ENCODE measurements around the gene NUP93. TPM values are rescaled to one million over a fixed set of nuclear protein-coding genes. Genes with fewer than 3 reads are reported as not detected.

The NUP93 gene
- total and polyA plus RNA-seq, 2 donors (not counting 3 experiments of a cell fraction or from before 2014, with no cell fraction given) = 62.3 to 124 TPM

DNA sequence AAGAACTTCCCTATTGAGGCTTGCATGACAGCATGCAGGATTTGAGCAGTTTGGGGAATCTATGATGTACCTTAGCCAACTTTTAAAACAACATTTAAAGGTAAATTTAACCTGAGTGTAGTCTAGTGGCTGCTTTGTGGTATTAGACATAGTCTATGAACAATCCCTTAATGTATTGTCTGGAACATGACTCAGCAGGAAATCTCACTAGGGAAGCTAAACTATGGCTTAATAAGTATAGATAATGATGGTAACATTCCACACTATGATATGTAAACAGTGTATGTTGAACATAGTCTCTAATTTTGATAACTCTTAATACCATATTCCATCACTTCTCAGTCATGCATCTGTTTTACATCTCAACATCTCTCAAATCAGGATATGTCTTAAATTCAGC is 83.0 kb downstream of the NUP93 start:
- peak overlapping the region; percentile 8 for H3K9ac ChIP-seq (replicated peaks; ENCODE audit: extremely low read depth, insufficient read depth, low read length)
- no peak overlapping the region for H2AFZ ChIP-seq (ENCODE audit: low read depth, low read length)
- dilution Hi-C loops (cut with MboI; ENCODE audit: extremely low pct_ligation_motif_present, low sequenced_read_pairs) = no loop called here
- DNase-seq (ENCODE audit: low read depth, low spot score) (peak; percentile 77), FAIRE-seq (peak; percentile 95)
- no peaks in the 10 kb centered on the region for H4K20me1 ChIP-seq (replicated peaks; ENCODE audit: control insufficient read depth, extremely low read depth, insufficient read depth, low read length)
- peak overlapping the region; percentile 84 for H3K27ac ChIP-seq (ENCODE audit: insufficient read depth, low read depth, low read length)
- peak; percentile 70 for TF ChIP-seq FOS (IDR thresholded peaks at IDR 0.05; ENCODE audit: borderline replicate concordance, insufficient read depth, low read length)
- TF ChIP-seq JUN (IDR thresholded peaks at IDR 0.05; ENCODE audit: borderline replicate concordance, insufficient read depth, insufficient read length, low read depth) = peak; percentile 73
- peak; percentile 33 for TF ChIP-seq GATA2 (IDR thresholded peaks at IDR 0.05; ENCODE audit: insufficient read depth, insufficient read length, low read depth, low read length)
- TF ChIP-seq, protein P1, sequence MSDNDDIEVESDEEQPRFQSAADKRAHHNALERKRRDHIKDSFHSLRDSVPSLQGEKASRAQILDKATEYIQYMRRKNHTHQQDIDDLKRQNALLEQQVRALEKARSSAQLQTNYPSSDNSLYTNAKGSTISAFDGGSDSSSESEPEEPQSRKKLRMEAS (IDR thresholded peaks at IDR 0.05; ENCODE audit: insufficient read depth, insufficient read length) = no peak
- H3K36me3 ChIP-seq (ENCODE audit: control insufficient read depth in 2 of 2, extremely low read depth in 1 of 2, insufficient read depth in 2 of 2, low read length in 2 of 2) = no peaks in the 10 kb centered on the region
- peaks cover 25% of the 10 kb centered on the region for H3K4me1 ChIP-seq (ENCODE audit: control insufficient read depth, extremely low read depth, insufficient read depth, low read length)
- POLR2A ChIA-PET = no interaction called here
- H3K9me1 ChIP-seq (replicated peaks; ENCODE audit: control insufficient read depth, extremely low read depth, insufficient read depth, low read length) = no peaks in the 10 kb centered on the region
- BruUV-seq (replicated peaks) = no TSS peak
- intact Hi-C loops (cut with micrococcal nuclease) = no loop called here
- H3K9me3 ChIP-seq (replicated peaks; ENCODE audit: control insufficient read depth, insufficient read depth, low read length) = no peaks in the 10 kb centered on the region
- no peak overlapping the region for H3K4me3 ChIP-seq (replicated peaks in 1 of 3; ENCODE audit: insufficient read depth in 1 of 3, low read depth in 1 of 3, low read length in 3 of 3)
- H3K27me3 ChIP-seq (ENCODE audit: control insufficient read depth in 2 of 2, insufficient read depth in 2 of 2, low read length in 2 of 2) = no peaks in the 10 kb centered on the region
- H3K79me2 ChIP-seq (ENCODE audit: control insufficient read depth, insufficient read depth, low read length) = peaks cover 9% of the 10 kb centered on the region
- CTCF ChIA-PET = interaction anchor here (1.5 to 4.5 kb wide), 3 partner anchors 20 to 41 kb away, joined by 4 to 21 read pairs (median 7); no protein-coding TSS in a partner anchor
- H3K4me2 ChIP-seq (ENCODE audit: insufficient read depth, low read length) = peak overlapping the region; percentile 84

DNA sequence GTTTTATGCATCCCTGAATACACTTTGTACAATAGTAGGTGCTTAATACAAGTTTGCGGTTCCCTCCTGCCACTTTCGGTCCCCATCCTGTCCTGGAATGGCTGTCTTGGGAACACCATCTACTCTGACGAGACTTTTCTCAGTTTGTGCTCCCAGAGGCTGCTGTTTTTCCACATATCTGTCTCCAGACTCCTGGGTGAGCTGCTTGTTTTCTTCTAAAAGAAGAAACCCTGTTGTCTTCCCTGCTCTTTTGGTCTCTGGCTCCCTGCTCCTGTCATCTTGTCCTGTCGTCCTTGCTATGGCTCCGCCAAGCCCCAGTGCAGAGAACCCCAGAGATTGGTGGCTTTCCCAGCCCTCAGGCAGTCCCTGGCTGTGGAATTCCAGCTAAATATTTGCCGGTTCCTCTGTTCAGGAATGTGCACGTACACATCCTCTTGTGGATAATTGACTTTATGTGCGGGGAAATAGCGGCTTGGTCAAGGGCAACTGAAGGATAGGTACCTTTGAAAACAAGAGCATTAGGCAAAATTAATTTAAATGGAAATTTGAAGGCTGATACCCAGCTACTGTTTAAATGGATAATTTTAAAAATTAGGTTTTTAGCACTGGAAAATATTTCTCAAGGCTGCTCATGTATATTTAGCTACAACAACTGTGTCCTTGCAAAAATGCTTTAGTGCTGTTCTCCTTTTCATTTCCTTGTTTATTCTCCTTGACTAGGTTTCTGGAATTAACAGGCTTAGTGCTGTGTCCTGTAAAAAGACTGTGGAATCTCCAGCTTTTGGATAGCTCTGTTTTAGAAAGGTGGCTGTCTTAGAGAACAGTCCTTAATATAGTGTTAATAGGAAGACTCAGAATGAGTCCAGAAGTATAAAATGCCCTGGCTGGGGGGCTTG is 84.9 kb downstream of the NUP93 start:
- no peak overlapping the region for H3K27ac ChIP-seq (ENCODE audit: insufficient read depth, low read depth, low read length)
- H3K9ac ChIP-seq (replicated peaks; ENCODE audit: extremely low read depth, insufficient read depth, low read length) = no peak overlapping the region
- ChIA-PET POLR2A (no interaction called here), CTCF (interaction anchor here (1.2 to 4.5 kb wide), 4 partner anchors 8 to 38 kb away, joined by 3 to 21 read pairs (median 6); no protein-coding TSS in a partner anchor)
- no peaks in the 10 kb centered on the region for H4K20me1 ChIP-seq (replicated peaks; ENCODE audit: control insufficient read depth, extremely low read depth, insufficient read depth, low read length)
- peaks cover 5% of the 10 kb centered on the region for H3K79me2 ChIP-seq (ENCODE audit: control insufficient read depth, insufficient read depth, low read length)
- TF ChIP-seq, protein P1 (IDR thresholded peaks at IDR 0.05; ENCODE audit: insufficient read depth, insufficient read length) = no peak
- no peak for TF ChIP-seq FOS (IDR thresholded peaks at IDR 0.05; ENCODE audit: borderline replicate concordance, insufficient read depth, low read length)
- TF ChIP-seq, protein P2, sequence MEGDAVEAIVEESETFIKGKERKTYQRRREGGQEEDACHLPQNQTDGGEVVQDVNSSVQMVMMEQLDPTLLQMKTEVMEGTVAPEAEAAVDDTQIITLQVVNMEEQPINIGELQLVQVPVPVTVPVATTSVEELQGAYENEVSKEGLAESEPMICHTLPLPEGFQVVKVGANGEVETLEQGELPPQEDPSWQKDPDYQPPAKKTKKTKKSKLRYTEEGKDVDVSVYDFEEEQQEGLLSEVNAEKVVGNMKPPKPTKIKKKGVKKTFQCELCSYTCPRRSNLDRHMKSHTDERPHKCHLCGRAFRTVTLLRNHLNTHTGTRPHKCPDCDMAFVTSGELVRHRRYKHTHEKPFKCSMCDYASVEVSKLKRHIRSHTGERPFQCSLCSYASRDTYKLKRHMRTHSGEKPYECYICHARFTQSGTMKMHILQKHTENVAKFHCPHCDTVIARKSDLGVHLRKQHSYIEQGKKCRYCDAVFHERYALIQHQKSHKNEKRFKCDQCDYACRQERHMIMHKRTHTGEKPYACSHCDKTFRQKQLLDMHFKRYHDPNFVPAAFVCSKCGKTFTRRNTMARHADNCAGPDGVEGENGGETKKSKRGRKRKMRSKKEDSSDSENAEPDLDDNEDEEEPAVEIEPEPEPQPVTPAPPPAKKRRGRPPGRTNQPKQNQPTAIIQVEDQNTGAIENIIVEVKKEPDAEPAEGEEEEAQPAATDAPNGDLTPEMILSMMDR (IDR thresholded peaks at IDR 0.05; ENCODE audit: extremely low read depth in 1 of 2, insufficient read depth in 1 of 2, low read depth in 1 of 2, low read length in 2 of 2) = no peak
- no peak for TF ChIP-seq GATA2 (IDR thresholded peaks at IDR 0.05; ENCODE audit: insufficient read depth, insufficient read length, low read depth, low read length)
- no peak for TF ChIP-seq POLR2A (IDR thresholded peaks at IDR 0.05; ENCODE audit: low read depth, low read length)
- no peak for TF ChIP-seq JUN (IDR thresholded peaks at IDR 0.05; ENCODE audit: borderline replicate concordance, insufficient read depth, insufficient read length, low read depth)
- no peak for TF ChIP-seq MYC (IDR thresholded peaks at IDR 0.05; ENCODE audit: low read depth, low read length)
- no peak for TF ChIP-seq EZH2 (IDR thresholded peaks at IDR 0.05; ENCODE audit: borderline replicate concordance, low read depth, low read length, severe bottlenecking)
- TF ChIP-seq POLR2AphosphoS5 (IDR thresholded peaks at IDR 0.05; ENCODE audit: insufficient read depth, low read depth, low read length) = no peak
- peaks cover 25% of the 10 kb centered on the region for H3K4me1 ChIP-seq (ENCODE audit: control insufficient read depth, extremely low read depth, insufficient read depth, low read length)
- intact Hi-C loops (cut with micrococcal nuclease) (no loop called here), dilution Hi-C loops (cut with MboI; ENCODE audit: extremely low pct_ligation_motif_present, low sequenced_read_pairs) (no loop called here)
- no peak for FAIRE-seq
- no TSS peak for BruUV-seq (replicated peaks)
- H3K36me3 ChIP-seq (ENCODE audit: control insufficient read depth in 2 of 2, extremely low read depth in 1 of 2, insufficient read depth in 2 of 2, low read length in 2 of 2) = peaks cover 0 to 2% of the 10 kb centered on the region in 2 experiments
- H3K9me3 ChIP-seq (replicated peaks; ENCODE audit: control insufficient read depth, insufficient read depth, low read length) = no peaks in the 10 kb centered on the region
- peak; percentile 12 for DNase-seq (ENCODE audit: low read depth, low spot score)
- no peaks in the 10 kb centered on the region for H3K27me3 ChIP-seq (ENCODE audit: control insufficient read depth in 2 of 2, insufficient read depth in 2 of 2, low read length in 2 of 2)
- no peak overlapping the region for H2AFZ ChIP-seq (ENCODE audit: low read depth, low read length)
- H3K4me3 ChIP-seq (replicated peaks in 1 of 3; ENCODE audit: insufficient read depth in 1 of 3, low read depth in 1 of 3, low read length in 3 of 3) = no peak overlapping the region
- H3K9me1 ChIP-seq (replicated peaks; ENCODE audit: control insufficient read depth, extremely low read depth, insufficient read depth, low read length) = no peaks in the 10 kb centered on the region
- H3K4me2 ChIP-seq (ENCODE audit: insufficient read depth, low read length) = no peak overlapping the region
